Measurements from ENCODE around the gene C11orf58.

GRCh38 chr11:16769386-16769785 is 30.9 kb downstream of the C11orf58 start:
- TF ChIP-seq CTCF (IDR thresholded peaks at IDR 0.05; ENCODE audit: low read depth, low read length) (no peak), EZH2phosphoT487 (IDR thresholded peaks at IDR 0.05; ENCODE audit: low read depth) (no peak)
